Lower leg skin (tissue), 3 donors: ENCODE results near the gene LRRFIP1.

Experiments used
- CTCF ChIP-seq, 3 donors: fragments of 450-650 bp; IDR thresholded peaks; one replicate each; pipeline ENCODE4 v1.5.1; 2016; ENCODE audit warnings: antibody characterized with exemption in 3 of 3, mild to moderate bottlenecking in 3 of 3, moderate library complexity in 2 of 3
- POLR2A ChIP-seq, 2 donors: fragments of 450-650 bp; IDR thresholded peaks; one replicate each; pipeline ENCODE4 v1.6.1; 2016 to 2017; ENCODE audit warnings: antibody characterized with exemption in 2 of 2, mild to moderate bottlenecking in 1 of 2, moderate library complexity in 1 of 2

GRCh38 chr2:237763812-237764211 lies 136.4 kb downstream of the LRRFIP1 start:
- TF ChIP-seq CTCF (IDR thresholded peaks at IDR 0.05), result no peak
- no peak for TF ChIP-seq POLR2A (IDR thresholded peaks at IDR 0.05)
